ENCODE data around the gene GAP43. TPM values are rescaled to one million over a fixed set of nuclear protein-coding genes. Genes with fewer than 3 reads are reported as not detected.

GAP43 gene, protein sequence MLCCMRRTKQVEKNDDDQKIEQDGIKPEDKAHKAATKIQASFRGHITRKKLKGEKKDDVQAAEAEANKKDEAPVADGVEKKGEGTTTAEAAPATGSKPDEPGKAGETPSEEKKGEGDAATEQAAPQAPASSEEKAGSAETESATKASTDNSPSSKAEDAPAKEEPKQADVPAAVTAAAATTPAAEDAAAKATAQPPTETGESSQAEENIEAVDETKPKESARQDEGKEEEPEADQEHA
- total RNA-seq: 10 to 100 TPM in 1 of 9 donors, 1 to 10 TPM in 2, under 1 TPM in 3, not detected in 3; 0.32 to 23.2 (median 0.89) TPM
- 1 to 10 TPM in 1 of 3 donors, under 1 TPM in 2; 0.40 to 2.7 (median 0.74) TPM for polyA plus RNA-seq
- long read RNA-seq, donor 1, partial matches to known transcripts: 0 of 1 reads
- long read RNA-seq, donor 1, other reads (novel, unspliced or antisense): 0 of 1 reads
- long read RNA-seq, donor 2, partial matches to known transcripts: 0 of 2 reads
- long read RNA-seq, donor 2, other reads (novel, unspliced or antisense): 0 of 2 reads
- long read RNA-seq, donor 3, transcript GAP43-201 (3 exons, 1,691 nt): major isoform, 9 of 9 reads
- long read RNA-seq, donor 3, partial matches to known transcripts: 0 of 9 reads
- long read RNA-seq, donor 3, other reads (novel, unspliced or antisense): 0 of 9 reads
- long read RNA-seq, donor 4: 0 reads
- long read RNA-seq, donor 5: 0 reads
- long read RNA-seq, donor 6, partial matches to known transcripts: 0 of 1 reads
- long read RNA-seq, donor 6, other reads (novel, unspliced or antisense): 0 of 1 reads
- long read RNA-seq, donor 7, transcript GAP43-201 (3 exons, 1,691 nt): major isoform, 7 of 8 reads
- long read RNA-seq, donor 7, partial matches to known transcripts: 0 of 8 reads
- long read RNA-seq, donor 7, other reads (novel, unspliced or antisense): 0 of 8 reads
- long read RNA-seq, donor 8, partial matches to known transcripts: 0 of 4 reads
- long read RNA-seq, donor 8, other reads (novel, unspliced or antisense): 0 of 4 reads
- long read RNA-seq, donor 9: 0 reads
- long read RNA-seq, donor 10, transcript GAP43-201 (3 exons, 1,691 nt): major isoform, 10 of 10 reads
- long read RNA-seq, donor 10, partial matches to known transcripts: 0 of 10 reads
- long read RNA-seq, donor 10, other reads (novel, unspliced or antisense): 0 of 10 reads

DNA sequence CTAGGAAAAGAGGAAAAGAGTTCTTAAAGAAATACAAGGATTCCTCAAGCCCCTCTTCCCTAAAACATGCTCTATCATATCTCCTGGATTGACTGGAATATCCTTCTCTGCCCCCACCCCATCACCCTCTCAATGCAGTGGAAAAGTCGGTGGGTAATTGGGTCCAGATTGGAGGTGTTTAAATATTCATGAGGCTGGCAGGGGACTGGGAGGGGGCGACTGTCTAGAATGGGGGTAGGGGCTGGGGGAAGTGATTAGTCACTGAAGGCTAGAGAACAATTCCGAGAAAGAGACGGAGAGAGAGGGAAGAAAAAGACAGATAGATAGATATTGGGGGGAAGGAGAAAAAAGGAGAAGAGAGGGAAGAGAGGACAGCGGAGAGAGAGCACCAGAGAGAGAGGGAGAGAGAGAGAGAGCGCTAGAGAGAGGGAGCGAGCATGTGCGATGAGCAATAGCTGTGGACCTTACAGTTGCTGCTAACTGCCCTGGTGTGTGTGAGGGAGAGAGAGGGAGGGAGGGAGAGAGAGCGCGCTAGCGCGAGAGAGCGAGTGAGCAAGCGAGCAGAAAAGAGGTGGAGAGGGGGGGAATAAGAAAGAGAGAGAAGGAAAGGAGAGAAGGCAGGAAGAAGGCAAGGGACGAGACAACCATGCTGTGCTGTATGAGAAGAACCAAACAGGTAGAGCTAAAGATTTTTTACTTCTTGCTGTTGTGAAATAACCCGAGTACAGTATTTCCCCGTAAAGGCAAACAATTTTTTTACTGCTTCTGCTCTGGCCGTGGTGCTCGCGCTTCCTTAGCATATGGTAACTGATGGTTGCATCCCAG, at the start of gene GAP43:
GAP43 (plus strand) TSS at position 467 of the 825 bp plus-strand sequence; CDS start at position 647, 180 bp downstream.
- Histone ChIP-seq H3K4me1 (replicated peaks in 1 of 2) (peaks cover 0 to 6% of the 10 kb centered on the region in 2 donors), H3K27ac (no peak within 1 kb of the TSS), H3K27me3 (peaks cover 14% of the 10 kb centered on the region), H3K36me3 (replicated peaks in 1 of 2) (no peaks in the 10 kb centered on the region), H3K9me3 (replicated peaks in 1 of 3) (no peaks in the 10 kb centered on the region), H3K4me3 (peak within 1 kb of the TSS in 1 of 4 donors; percentile 41)
- intact Hi-C loops (cut with DNase I): no loop called here
- 4% methylated on average over 20 of the region's 20 CpGs for WGBS, 4 donors
- peak; percentile 52 to 81 (median 57) for DNase-seq
- TF ChIP-seq, protein P1, sequence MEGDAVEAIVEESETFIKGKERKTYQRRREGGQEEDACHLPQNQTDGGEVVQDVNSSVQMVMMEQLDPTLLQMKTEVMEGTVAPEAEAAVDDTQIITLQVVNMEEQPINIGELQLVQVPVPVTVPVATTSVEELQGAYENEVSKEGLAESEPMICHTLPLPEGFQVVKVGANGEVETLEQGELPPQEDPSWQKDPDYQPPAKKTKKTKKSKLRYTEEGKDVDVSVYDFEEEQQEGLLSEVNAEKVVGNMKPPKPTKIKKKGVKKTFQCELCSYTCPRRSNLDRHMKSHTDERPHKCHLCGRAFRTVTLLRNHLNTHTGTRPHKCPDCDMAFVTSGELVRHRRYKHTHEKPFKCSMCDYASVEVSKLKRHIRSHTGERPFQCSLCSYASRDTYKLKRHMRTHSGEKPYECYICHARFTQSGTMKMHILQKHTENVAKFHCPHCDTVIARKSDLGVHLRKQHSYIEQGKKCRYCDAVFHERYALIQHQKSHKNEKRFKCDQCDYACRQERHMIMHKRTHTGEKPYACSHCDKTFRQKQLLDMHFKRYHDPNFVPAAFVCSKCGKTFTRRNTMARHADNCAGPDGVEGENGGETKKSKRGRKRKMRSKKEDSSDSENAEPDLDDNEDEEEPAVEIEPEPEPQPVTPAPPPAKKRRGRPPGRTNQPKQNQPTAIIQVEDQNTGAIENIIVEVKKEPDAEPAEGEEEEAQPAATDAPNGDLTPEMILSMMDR (IDR thresholded peaks at IDR 0.05): no peak
- no peak for TF ChIP-seq POLR2A (IDR thresholded peaks at IDR 0.05)

DNA sequence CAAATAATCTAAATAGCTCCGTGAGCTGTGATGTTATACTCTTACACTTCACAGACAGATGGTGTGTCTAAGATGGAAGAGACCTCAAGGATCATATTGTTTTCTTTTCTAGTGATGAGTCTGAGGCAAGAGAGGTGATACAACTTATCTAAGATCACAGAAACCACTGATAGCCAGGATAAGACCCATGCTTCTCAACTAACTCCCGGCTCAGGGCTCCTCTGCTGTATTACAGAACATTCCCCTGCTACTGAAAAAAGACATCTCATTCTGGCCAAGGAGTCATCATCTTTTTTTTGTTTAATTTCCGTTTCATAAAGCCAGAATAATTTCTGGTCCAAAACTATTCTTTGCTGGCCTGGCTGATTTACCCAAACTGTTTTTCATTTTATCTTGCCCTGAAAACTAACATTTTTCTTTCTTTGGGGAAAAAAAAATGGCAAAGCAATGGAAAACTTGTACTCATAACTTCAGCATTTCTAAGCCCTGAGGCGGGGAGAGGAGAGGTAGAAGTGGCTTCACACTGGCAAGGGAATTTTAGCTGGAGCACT, 46.9 kb upstream of the GAP43 start:
- 43 to 50% (median 49%) methylated on average over 4 of the region's 4 CpGs for WGBS, 4 donors
- no peaks in the 10 kb centered on the region for H3K4me1 ChIP-seq (replicated peaks in 1 of 2)
- TF ChIP-seq POLR2A (IDR thresholded peaks at IDR 0.05): no peak
- TF ChIP-seq, protein P1 (IDR thresholded peaks at IDR 0.05): no peak
- H3K27ac ChIP-seq: no peak overlapping the region
- intact Hi-C loops (cut with DNase I): no loop called here
- H3K9me3 ChIP-seq (replicated peaks in 1 of 3): no peaks in the 10 kb centered on the region
- H3K4me3 ChIP-seq: no peak overlapping the region
- H3K27me3 ChIP-seq: no peaks in the 10 kb centered on the region
- DNase-seq: no peak
- no peaks in the 10 kb centered on the region for H3K36me3 ChIP-seq (replicated peaks in 1 of 2)

DNA sequence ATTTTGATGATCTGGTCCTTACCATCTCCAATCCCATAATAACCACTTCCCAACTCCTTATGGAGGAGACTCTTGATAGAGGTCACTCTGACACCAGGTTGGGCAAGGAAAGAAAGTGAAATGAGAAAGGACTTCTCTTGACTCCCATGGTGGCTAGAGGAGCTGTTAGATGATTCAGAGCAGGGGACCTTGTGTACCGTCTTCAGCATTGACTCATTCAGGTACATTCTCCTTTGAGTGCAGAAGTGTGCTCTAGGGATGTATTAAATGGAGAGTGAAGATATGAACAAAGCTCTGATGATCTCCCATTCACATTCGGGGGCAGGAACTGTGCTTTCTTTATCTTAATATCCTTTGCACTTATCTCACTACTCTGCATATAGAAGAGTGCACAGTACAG, 46.3 kb upstream of the GAP43 start:
- intact Hi-C loops (cut with DNase I): no loop called here
- no peaks in the 10 kb centered on the region for H3K27me3 ChIP-seq
- H3K4me3 ChIP-seq: no peak overlapping the region
- DNase-seq: no peak
- 59 to 74% (median 64%) methylated on average over 2 of the region's 2 CpGs for WGBS, 4 donors
- H3K27ac ChIP-seq: no peak overlapping the region
- no peaks in the 10 kb centered on the region for H3K36me3 ChIP-seq (replicated peaks in 1 of 2)
- TF ChIP-seq, protein P1 (IDR thresholded peaks at IDR 0.05): no peak
- TF ChIP-seq POLR2A (IDR thresholded peaks at IDR 0.05): no peak
- no peaks in the 10 kb centered on the region for H3K9me3 ChIP-seq (replicated peaks in 1 of 3)
- H3K4me1 ChIP-seq (replicated peaks in 1 of 2): no peaks in the 10 kb centered on the region

Data from adrenal gland (tissue), 19 donors.